ENCODE measurements around the gene CHAT.

DNA sequence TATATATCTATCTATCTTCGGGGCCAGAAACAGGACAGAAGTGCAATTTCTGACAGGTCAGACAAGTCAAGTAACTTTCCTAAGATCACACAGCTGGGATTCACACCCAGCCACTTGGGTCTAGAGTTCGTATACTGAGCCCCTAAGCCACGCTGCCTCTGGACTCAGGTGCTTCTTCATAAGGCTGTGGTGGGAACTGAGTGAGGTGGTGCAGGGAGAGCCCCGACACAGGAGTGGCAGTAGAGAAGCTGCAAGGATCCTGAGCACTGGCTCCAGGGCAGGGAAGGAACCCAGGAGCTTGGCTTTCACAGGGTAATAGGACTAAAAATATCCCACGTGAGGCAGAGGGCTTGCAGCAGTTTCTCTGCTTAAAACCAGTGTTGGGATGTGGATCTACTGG is 99.4 kb downstream of the CHAT start:
- TF ChIP-seq, protein P1, sequence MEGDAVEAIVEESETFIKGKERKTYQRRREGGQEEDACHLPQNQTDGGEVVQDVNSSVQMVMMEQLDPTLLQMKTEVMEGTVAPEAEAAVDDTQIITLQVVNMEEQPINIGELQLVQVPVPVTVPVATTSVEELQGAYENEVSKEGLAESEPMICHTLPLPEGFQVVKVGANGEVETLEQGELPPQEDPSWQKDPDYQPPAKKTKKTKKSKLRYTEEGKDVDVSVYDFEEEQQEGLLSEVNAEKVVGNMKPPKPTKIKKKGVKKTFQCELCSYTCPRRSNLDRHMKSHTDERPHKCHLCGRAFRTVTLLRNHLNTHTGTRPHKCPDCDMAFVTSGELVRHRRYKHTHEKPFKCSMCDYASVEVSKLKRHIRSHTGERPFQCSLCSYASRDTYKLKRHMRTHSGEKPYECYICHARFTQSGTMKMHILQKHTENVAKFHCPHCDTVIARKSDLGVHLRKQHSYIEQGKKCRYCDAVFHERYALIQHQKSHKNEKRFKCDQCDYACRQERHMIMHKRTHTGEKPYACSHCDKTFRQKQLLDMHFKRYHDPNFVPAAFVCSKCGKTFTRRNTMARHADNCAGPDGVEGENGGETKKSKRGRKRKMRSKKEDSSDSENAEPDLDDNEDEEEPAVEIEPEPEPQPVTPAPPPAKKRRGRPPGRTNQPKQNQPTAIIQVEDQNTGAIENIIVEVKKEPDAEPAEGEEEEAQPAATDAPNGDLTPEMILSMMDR (optimal IDR thresholded peaks at IDR 0.05 in 1 of 3, IDR thresholded peaks at IDR 0.05 in 1 of 3, conservative IDR thresholded peaks at IDR 0.05 in 1 of 3; ENCODE audit: extremely low read depth in 1 of 3, insufficient read depth in 2 of 3, low read length in 3 of 3) = no peak
- TF ChIP-seq EZH2 (IDR thresholded peaks at IDR 0.05; ENCODE audit: low read length) = no peak
